K562 (cell line): ENCODE measurements around the gene METRNL. TPM values are rescaled to one million over a fixed set of nuclear protein-coding genes. Genes with fewer than 3 reads are reported as not detected.

ENCODE experiments used
- ATAC-seq: fragments of 200-7000 bp; cut with Tn5 transposase; 3 replicates; pipeline ENCODE4 v1.9.1; 2020; ENCODE audit warnings: moderate library complexity
- BruUV-seq: library from RNA; stranded (reverse); fragments of 400-500 nt; replicated peaks from 2 replicates; lab custom pipeline; 2021; lab: Mats Ljungman, UMichigan
- CTCF ChIA-PET: fragments of 300-600 bp; formaldehyde crosslinking; extraction: SDS; loops from one replicate; lab custom pipeline; 2021; ENCODE audit warnings: low intra/inter-chr PET ratio; lab: Yijun Ruan, JAX
- POLR2A ChIA-PET: fragments of 300-600, 350-650 bp; sonication (Branson Sonifier 250); formaldehyde crosslinking; extraction: SDS; loops from one replicate; lab custom pipeline; 2021; ENCODE audit warnings: antibody characterized with exemption, inconsistent platforms; lab: Yijun Ruan, JAX
- DNase-seq, 4 experiments: peaks; one replicate each; pipeline versions ENCODE4 v3.0.0 to v3.0.0-alpha.2; 2011 to 2018; ENCODE audit warnings: low spot score in 3 of 4, mixed read lengths in 3 of 4; ENCODE audit errors: extremely low read depth in 1 of 4
- FAIRE-seq: peaks from 2 replicates; lab custom pipeline; 2011; peaks lifted over from hg19 to GRCh38; lab: Jason Lieb, UNC
- H2AFZ ChIP-seq: 2 replicates; pipeline ENCODE4 v1.6.0; 2011; ENCODE audit warnings: low read depth, low read length, control low read depth, inconsistent platforms
- H3K27ac ChIP-seq: fragments of 200-600 bp; 3 replicates; pipeline ENCODE4 v1.8.0; 2011; ENCODE audit warnings: low read depth, mild to moderate bottlenecking, control low read depth, inconsistent platforms, low read length, moderate library complexity, mixed read lengths; ENCODE audit errors: extremely low read depth
- H3K27me3 ChIP-seq, 2 experiments: fragments of 300-600 bp in 1 of 2; 2 replicates in 1 of 2; 3 replicates in 1 of 2; pipeline versions ENCODE4 v1.6.0 to v1.8.0; 2011; ENCODE audit warnings: inconsistent platforms in 2 of 2, low read length in 2 of 2, mild to moderate bottlenecking in 1 of 2, mixed read lengths in 1 of 2, moderate library complexity in 1 of 2; ENCODE audit not compliant: control insufficient read depth in 2 of 2, insufficient read depth in 2 of 2
- H3K36me3 ChIP-seq: fragments of 300-600 bp; 3 replicates; pipeline ENCODE4 v1.8.0; 2011; ENCODE audit warnings: mild to moderate bottlenecking, low read length, inconsistent platforms; ENCODE audit not compliant: control insufficient read depth, insufficient read depth
- H3K4me1 ChIP-seq, 2 experiments: fragments of 200-600 bp in 1 of 2; replicated peaks in 1 of 2; 2 replicates in 1 of 2; 3 replicates in 1 of 2; pipeline versions ENCODE4 v1.5.1 to v1.8.0; 2011; ENCODE audit warnings: inconsistent platforms in 2 of 2, low read length in 2 of 2, mild to moderate bottlenecking in 1 of 2, mixed read lengths in 1 of 2, moderate library complexity in 1 of 2; ENCODE audit not compliant: control insufficient read depth in 2 of 2, insufficient read depth in 2 of 2
- H3K4me2 ChIP-seq: 2 replicates; pipeline ENCODE4 v1.6.1; 2011; ENCODE audit warnings: low read length, control low read depth, inconsistent platforms, mixed read lengths; ENCODE audit not compliant: insufficient read depth
- H3K4me3 ChIP-seq: fragments of 200-600 bp; sonication (generic), shearing (Covaris generic); 2 replicates; pipeline ENCODE4 v1.5.1; 2016; ENCODE audit warnings: control low read depth, inconsistent platforms
- H3K79me2 ChIP-seq: fragments of 200-600 bp; 3 replicates; pipeline ENCODE4 v1.8.0; 2011; ENCODE audit warnings: low read length, inconsistent platforms; ENCODE audit not compliant: control insufficient read depth, insufficient read depth
- H3K9ac ChIP-seq, 2 experiments: 2 replicates each; pipeline versions ENCODE4 v1.6.0 to v1.6.1; 2011; ENCODE audit warnings: low read depth in 2 of 2, low read length in 2 of 2, control low read depth in 1 of 2, inconsistent platforms in 1 of 2, mild to moderate bottlenecking in 1 of 2, mixed read lengths in 1 of 2; ENCODE audit not compliant: insufficient read depth in 1 of 2
- H3K9me1 ChIP-seq: one replicate; pipeline ENCODE4 v1.6.0; 2011; ENCODE audit warnings: inconsistent platforms, mild to moderate bottlenecking, low read length, moderate library complexity; ENCODE audit not compliant: control insufficient read depth, insufficient read depth
- H3K9me3 ChIP-seq: replicated peaks from 2 replicates; pipeline ENCODE4 v1.5.1; 2011; ENCODE audit warnings: low read depth, low read length, inconsistent platforms; ENCODE audit not compliant: control insufficient read depth, insufficient read depth
- H4K20me1 ChIP-seq: replicated peaks from 2 replicates; pipeline ENCODE4 v1.6.1; 2011; ENCODE audit warnings: low read length, inconsistent platforms, mixed read lengths; ENCODE audit not compliant: control insufficient read depth, insufficient read depth
- ATF3 ChIP-seq, 2 experiments: fragments of 450-650 bp in 1 of 2; sonication (generic) in 1 of 2; formaldehyde crosslinking in 1 of 2; IDR thresholded peaks in 1 of 2; conservative IDR thresholded peaks in 1 of 2; 2 replicates each; pipeline versions ENCODE4 v1.6.1 to v1.8.1; 2016 to 2023; ENCODE audit warnings: mild to moderate bottlenecking in 2 of 2, moderate library complexity in 2 of 2, inconsistent platforms in 1 of 2, missing genetic modification reagents in 1 of 2
- CBFA2T3 ChIP-seq: fragments of 450-650 bp; IDR thresholded peaks from 2 replicates; pipeline ENCODE4 v1.6.1; 2017
- DMBX1 ChIP-seq: fragments of 250-450 bp; sonication (Bioruptor Pico); IDR thresholded peaks from 2 replicates; pipeline ENCODE4 v1.8.0; 2022; ENCODE audit warnings: inconsistent platforms, mild to moderate bottlenecking, moderate library complexity, borderline replicate concordance
- DNMT1 ChIP-seq: fragments of 450-650 bp; IDR thresholded peaks from 2 replicates; pipeline ENCODE4 v1.6.1; 2016; ENCODE audit warnings: antibody characterized with exemption, mild to moderate bottlenecking
- ESRRA ChIP-seq: fragments of 450-650 bp; IDR thresholded peaks from 2 replicates; pipeline ENCODE4 v1.6.1; 2014; ENCODE audit warnings: low read depth, mild to moderate bottlenecking, moderate library complexity, borderline replicate concordance
- HLTF ChIP-seq: fragments of 450-650 bp; IDR thresholded peaks from 2 replicates; pipeline ENCODE4 v1.6.1; 2016
- NCOA6 ChIP-seq: fragments of 450-650 bp; IDR thresholded peaks from 2 replicates; pipeline ENCODE4 v1.6.1; 2017; ENCODE audit warnings: mild to moderate bottlenecking
- NELFE ChIP-seq: IDR thresholded peaks from 2 replicates; pipeline ENCODE4 v1.6.1; 2011; ENCODE audit warnings: mild to moderate bottlenecking; ENCODE audit not compliant: insufficient read depth, insufficient read length
- RFX1 ChIP-seq: fragments of 450-650 bp; IDR thresholded peaks from 2 replicates; pipeline ENCODE4 v1.6.1; 2016; ENCODE audit warnings: mild to moderate bottlenecking, moderate library complexity
- SNIP1 ChIP-seq: fragments of 450-650 bp; IDR thresholded peaks from 2 replicates; pipeline ENCODE4 v1.7.1; 2017; ENCODE audit warnings: low read depth, mild to moderate bottlenecking
- WGBS: fragments of 100-300 bp; shearing (Covaris generic); methylation state at CpG from one replicate; pipeline ENCODE4 v1.1.6; 2016; ENCODE audit warnings: low coverage, mixed read lengths; ENCODE audit not compliant: insufficient coverage; ENCODE audit errors: missing lambda C conversion rate; 5-methylcytosine and 5-hydroxymethylcytosine counted together
- in situ Hi-C: fragments of 300-500 bp; cut with MboI; formaldehyde crosslinking; loops from 4 replicates; pipeline ENCODE4 v1.15.0; 2018; ENCODE audit warnings: inconsistent platforms, mixed read lengths
- intact Hi-C: fragments of 100-400 bp; cut with micrococcal nuclease; formaldehyde crosslinking; loops from 2 replicates; pipeline ENCODE4 v1.14.2; 2022
- polyA plus RNA-seq, 8 experiments: library from polyadenylated mRNA; depleted of rRNA in 4 of 8; stranded (reverse) in 5 of 8; unstranded in 3 of 8; fragments of >200 nt; fragmentation: Nextera tagmentation in 2 of 8; fragmentation: Illumina TruSeq in 1 of 8; extraction: Ambion mirVana in 2 of 8; extraction: Trizol in 1 of 8; gene quantifications; 2 replicates each; pipeline versions ENCODE4 v1.2.1 to v1.2.3, GENCODE V29; 2011 to 2014; ENCODE audit warnings: inconsistent platforms in 1 of 8, missing spikeins in 1 of 8
- total RNA-seq, 7 experiments: library from RNA; depleted of rRNA in 6 of 7; stranded (reverse); fragments of >200 nt in 6 of 7; fragmentation: Illumina TruSeq in 2 of 7; extraction: Trizol in 2 of 7; gene quantifications; 2 replicates each; pipeline versions ENCODE4 v1.2.1 to v1.2.3, GENCODE V29; 2011 to 2021; ENCODE audit warnings: low replicate concordance in 1 of 7
- TF ChIP-seq, protein P1 (sequence below), 3 experiments: IDR thresholded peaks in 2 of 3; conservative IDR thresholded peaks in 1 of 3; 2 replicates each; pipeline ENCODE4 v1.5.1; 2011 to 2012; ENCODE audit warnings: low read length in 3 of 3, mild to moderate bottlenecking in 3 of 3, control low read depth in 2 of 3, improper control_type of control experiment in 1 of 3, inconsistent platforms in 1 of 3, low read depth in 1 of 3, mixed read lengths in 1 of 3, moderate library complexity in 1 of 3; ENCODE audit not compliant: insufficient read depth in 2 of 3
- TF ChIP-seq, protein P2 (sequence below), 2 experiments: fragments of 450-650 bp; conservative IDR thresholded peaks; 2 replicates each; pipeline ENCODE4 v1.6.1; 2017; ENCODE audit warnings: mild to moderate bottlenecking in 2 of 2, moderate library complexity in 2 of 2

The METRNL gene
- total and polyA plus RNA-seq, 9 of the 15 experiments (the other 6 are each of a cell fraction or from before 2014, with no cell fraction given): 0.17 to 31.8 (median 2.9) TPM

- in situ Hi-C loops: no loop called here
- no peak overlapping the region for H3K4me3 ChIP-seq
- H3K36me3 ChIP-seq: no peaks in the 10 kb centered on the region
- TF ChIP-seq NELFE (no peak), SNIP1 (no peak), DNMT1 (no peak), RFX1 (no peak)
- ChIA-PET POLR2A (no interaction called here), CTCF (interaction anchor here (0.5 kb wide), 1 partner anchor 9 kb away, joined by 3 read pairs; no protein-coding TSS in a partner anchor)
- intact Hi-C loops: no loop called here
- DNase-seq (no peak), FAIRE-seq (no peak), ATAC-seq (no peak)
- no peaks in the 10 kb centered on the region; the same call in 1 of the 2 replicates for H3K9me3 ChIP-seq
- H3K27ac ChIP-seq: no peak overlapping the region
- 30% methylated on average over 11 of the region's 11 CpGs for WGBS
- H4K20me1 ChIP-seq: peaks cover 17% of the 10 kb centered on the region
- peaks cover 11 to 48% of the 10 kb centered on the region in 2 experiments; a peak in 4 of 5 replicates for H3K4me1 ChIP-seq
- no peak overlapping the region for H2AFZ ChIP-seq
- H3K4me2 ChIP-seq: no peak overlapping the region
- H3K27me3 ChIP-seq: peaks cover 39 to 86% of the 10 kb centered on the region in 2 experiments
- no TSS peak for BruUV-seq
- H3K79me2 ChIP-seq: no peaks in the 10 kb centered on the region
- no peak overlapping the region; a peak in 1 of 4 replicates for H3K9ac ChIP-seq
- H3K9me1 ChIP-seq: no peaks in the 10 kb centered on the region
Measured at GRCh38 chr17:83113381-83113780, 34.0 kb downstream of the METRNL start.

- Histone ChIP-seq H3K79me2 (no peaks in the 10 kb centered on the region), H3K4me1 (peaks cover 15 to 49% of the 10 kb centered on the region in 2 experiments; a peak in 4 of 5 replicates), H3K9me1 (no peaks in the 10 kb centered on the region), H3K4me2 (no peak overlapping the region), H3K9ac (no peak overlapping the region), H4K20me1 (peaks cover 17% of the 10 kb centered on the region), H3K9me3 (no peaks in the 10 kb centered on the region), H3K27ac (no peak overlapping the region), H3K36me3 (no peaks in the 10 kb centered on the region), H3K27me3 (peaks cover 39 to 82% of the 10 kb centered on the region in 2 experiments), H3K4me3 (no peak overlapping the region), H2AFZ (no peak overlapping the region)
- ChIA-PET POLR2A (no interaction called here), CTCF (interaction anchor here (0.5 kb wide), 1 partner anchor 9 kb away, joined by 3 read pairs; no protein-coding TSS in a partner anchor)
- TF ChIP-seq, protein P1, sequence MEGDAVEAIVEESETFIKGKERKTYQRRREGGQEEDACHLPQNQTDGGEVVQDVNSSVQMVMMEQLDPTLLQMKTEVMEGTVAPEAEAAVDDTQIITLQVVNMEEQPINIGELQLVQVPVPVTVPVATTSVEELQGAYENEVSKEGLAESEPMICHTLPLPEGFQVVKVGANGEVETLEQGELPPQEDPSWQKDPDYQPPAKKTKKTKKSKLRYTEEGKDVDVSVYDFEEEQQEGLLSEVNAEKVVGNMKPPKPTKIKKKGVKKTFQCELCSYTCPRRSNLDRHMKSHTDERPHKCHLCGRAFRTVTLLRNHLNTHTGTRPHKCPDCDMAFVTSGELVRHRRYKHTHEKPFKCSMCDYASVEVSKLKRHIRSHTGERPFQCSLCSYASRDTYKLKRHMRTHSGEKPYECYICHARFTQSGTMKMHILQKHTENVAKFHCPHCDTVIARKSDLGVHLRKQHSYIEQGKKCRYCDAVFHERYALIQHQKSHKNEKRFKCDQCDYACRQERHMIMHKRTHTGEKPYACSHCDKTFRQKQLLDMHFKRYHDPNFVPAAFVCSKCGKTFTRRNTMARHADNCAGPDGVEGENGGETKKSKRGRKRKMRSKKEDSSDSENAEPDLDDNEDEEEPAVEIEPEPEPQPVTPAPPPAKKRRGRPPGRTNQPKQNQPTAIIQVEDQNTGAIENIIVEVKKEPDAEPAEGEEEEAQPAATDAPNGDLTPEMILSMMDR (IDR thresholded peaks at IDR 0.05 in 2 of 3, conservative IDR thresholded peaks at IDR 0.05 in 1 of 3; ENCODE audit: insufficient read depth in 2 of 3, low read depth in 1 of 3, low read length in 3 of 3): no peak
- no peak for TF ChIP-seq DMBX1 (CRISPR knock-in tag)
- TF ChIP-seq ESRRA: no peak
- no peak for TF ChIP-seq HLTF
- no peak for TF ChIP-seq CBFA2T3
- TF ChIP-seq NCOA6: no peak
- TF ChIP-seq, protein P2, sequence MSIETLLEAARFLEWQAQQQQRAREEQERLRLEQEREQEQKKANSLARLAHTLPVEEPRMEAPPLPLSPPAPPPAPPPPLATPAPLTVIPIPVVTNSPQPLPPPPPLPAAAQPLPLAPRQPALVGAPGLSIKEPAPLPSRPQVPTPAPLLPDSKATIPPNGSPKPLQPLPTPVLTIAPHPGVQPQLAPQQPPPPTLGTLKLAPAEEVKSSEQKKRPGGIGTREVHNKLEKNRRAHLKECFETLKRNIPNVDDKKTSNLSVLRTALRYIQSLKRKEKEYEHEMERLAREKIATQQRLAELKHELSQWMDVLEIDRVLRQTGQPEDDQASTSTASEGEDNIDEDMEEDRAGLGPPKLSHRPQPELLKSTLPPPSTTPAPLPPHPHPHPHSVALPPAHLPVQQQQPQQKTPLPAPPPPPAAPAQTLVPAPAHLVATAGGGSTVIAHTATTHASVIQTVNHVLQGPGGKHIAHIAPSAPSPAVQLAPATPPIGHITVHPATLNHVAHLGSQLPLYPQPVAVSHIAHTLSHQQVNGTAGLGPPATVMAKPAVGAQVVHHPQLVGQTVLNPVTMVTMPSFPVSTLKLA (conservative IDR thresholded peaks at IDR 0.05): no peak
- no peak for TF ChIP-seq ATF3 (IDR thresholded peaks at IDR 0.05)
- no peak for TF ChIP-seq ATF3 (CRISPR knock-in tag; conservative IDR thresholded peaks at IDR 0.05)
- in situ Hi-C loops: no loop called here
- intact Hi-C loops: no loop called here
- no TSS peak for BruUV-seq
- no peak for ATAC-seq
- no peak for DNase-seq
- 47% methylated on average over 19 of the region's 22 CpGs for WGBS
- no peak for FAIRE-seq
Measured at GRCh38 chr17:83113792-83114191, 34.4 kb downstream of the METRNL start.
